Fibroblast of skin of left biceps (primary cell): Measurements from ENCODE around the gene ELMO1.

Source experiments
- DNase-seq, 2 experiments: peaks; one replicate each; pipeline ENCODE4 v3.0.0-alpha.2; 2013; ENCODE audit warnings: low read depth in 2 of 2

The ELMO1 gene

GRCh38 chr7:36951257-36951697 is 497.4 kb downstream of the ELMO1 start:
- no peak for DNase-seq

- DNase-seq = no peak
Observed at GRCh38 chr7:36949711-36950600, 498.7 kb downstream of the ELMO1 start.

- DNase-seq = no peak
Observed at GRCh38 chr7:36946401-36946739, 502.3 kb downstream of the ELMO1 start.

- DNase-seq = no peak
Observed at GRCh38 chr7:36945612-36946400, 502.9 kb downstream of the ELMO1 start.

GRCh38 chr7:36944838-36945237 is 503.8 kb downstream of the ELMO1 start:
- no peak for DNase-seq

- DNase-seq = no peak
Observed at GRCh38 chr7:36943591-36944435, 504.9 kb downstream of the ELMO1 start.

GRCh38 chr7:36942955-36943354 is 505.7 kb downstream of the ELMO1 start:
- DNase-seq = no peak

- no peak for DNase-seq
Observed at GRCh38 chr7:36942541-36942940, 506.1 kb downstream of the ELMO1 start.

GRCh38 chr7:36942025-36942424 is 506.6 kb downstream of the ELMO1 start:
- DNase-seq = no peak

GRCh38 chr7:36941359-36941758 is 507.3 kb downstream of the ELMO1 start:
- no peak for DNase-seq

GRCh38 chr7:36939816-36940215 is 508.8 kb downstream of the ELMO1 start:
- no peak for DNase-seq

GRCh38 chr7:36937754-36938563 is 510.7 kb downstream of the ELMO1 start:
- no peak for DNase-seq

GRCh38 chr7:36931892-36932291 is 516.8 kb downstream of the ELMO1 start:
- no peak for DNase-seq

- no peak for DNase-seq
Observed at GRCh38 chr7:36929791-36930190, 518.9 kb downstream of the ELMO1 start.

- DNase-seq = no peak
Observed at GRCh38 chr7:36928718-36929117, 519.9 kb downstream of the ELMO1 start.

- no peak for DNase-seq
Observed at GRCh38 chr7:36928311-36928710, 520.4 kb downstream of the ELMO1 start.

- DNase-seq = no peak
Observed at GRCh38 chr7:36925691-36926090, 523.0 kb downstream of the ELMO1 start.

- DNase-seq = no peak
Observed at GRCh38 chr7:36925207-36925606, 523.5 kb downstream of the ELMO1 start.

- DNase-seq = no peak
Observed at GRCh38 chr7:36923943-36924436, 524.7 kb downstream of the ELMO1 start.

GRCh38 chr7:36923185-36923584 is 525.5 kb downstream of the ELMO1 start:
- DNase-seq = no peak

- DNase-seq = no peak
Observed at GRCh38 chr7:36920433-36920832, 528.2 kb downstream of the ELMO1 start.
